Osteocyte (in vitro differentiated cells): ENCODE results near the gene LRRC27. TPM values are rescaled to one million over a fixed set of nuclear protein-coding genes. Genes with fewer than 3 reads are reported as not detected.
A peak's percentile ranks its signal among the peaks of the same experiment; 100 is the strongest.
"Not testable (repeated sequence)": the region's sequence is repeated elsewhere in the genome, so short reads cannot be mapped to it uniquely, and the experiment has no call there.

Experiments used
- DNase-seq: peaks from one replicate; pipeline ENCODE4 v3.0.0; 2021; ENCODE audit warnings: mixed read lengths; ENCODE audit not compliant: unreplicated experiment; ENCODE audit errors: extremely low spot score
- H3K27ac Mint-ChIP-seq: one replicate; pipeline ENCODE4 v1.8.0; 2021; ENCODE audit warnings: mild to moderate bottlenecking, mixed read lengths; ENCODE audit not compliant: unreplicated experiment
- H3K27me3 Mint-ChIP-seq: one replicate; pipeline ENCODE4 v1.8.0; 2021; ENCODE audit warnings: mixed read lengths; ENCODE audit not compliant: unreplicated experiment
- H3K36me3 Mint-ChIP-seq: one replicate; pipeline ENCODE4 v1.8.0; 2021; ENCODE audit warnings: mixed read lengths; ENCODE audit not compliant: unreplicated experiment
- H3K4me1 Mint-ChIP-seq: one replicate; pipeline ENCODE4 v1.8.0; 2021; ENCODE audit warnings: mixed read lengths; ENCODE audit not compliant: unreplicated experiment
- H3K4me3 Mint-ChIP-seq: one replicate; pipeline ENCODE4 v1.8.0; 2021; ENCODE audit warnings: mild to moderate bottlenecking, moderate library complexity, mixed read lengths; ENCODE audit not compliant: unreplicated experiment
- H3K9me3 Mint-ChIP-seq: one replicate; pipeline ENCODE4 v1.8.0; 2021; ENCODE audit warnings: mixed read lengths; ENCODE audit not compliant: unreplicated experiment
- CTCF ChIP-seq: fragments of 200-600 bp; sonication (generic); IDR thresholded peaks from 2 replicates; pipeline ENCODE4 v1.5.0; 2021; ENCODE audit warnings: antibody characterized with exemption, mild to moderate bottlenecking, moderate library complexity
- total RNA-seq: library from RNA; stranded (reverse); gene quantifications from 2 replicates; pipeline ENCODE4 v1.2.1, GENCODE V29; 2021

The LRRC27 gene
- total RNA-seq, 1 donor from 2014 or later = 18.9 TPM

GRCh38 chr10:132314336-132314735, 17.7 kb upstream of the LRRC27 start:
- H3K36me3 Mint-ChIP-seq = peaks cover 5% of the 10 kb centered on the region
- TF ChIP-seq CTCF = no peak
- no peak overlapping the region for H3K4me3 Mint-ChIP-seq
- DNase-seq = no peak
- peaks cover 4% of the 10 kb centered on the region for H3K9me3 Mint-ChIP-seq
- no peak overlapping the region for H3K27ac Mint-ChIP-seq
- peaks cover 16% of the 10 kb centered on the region for H3K4me1 Mint-ChIP-seq
- no peaks in the 10 kb centered on the region for H3K27me3 Mint-ChIP-seq

GRCh38 chr10:132314881-132315280, 17.1 kb upstream of the LRRC27 start:
- not testable (repeated sequence) for H3K27ac Mint-ChIP-seq, H3K9me3 Mint-ChIP-seq, H3K36me3 Mint-ChIP-seq, H3K4me3 Mint-ChIP-seq, DNase-seq, H3K27me3 Mint-ChIP-seq
- peaks cover 22% of the 10 kb centered on the region for H3K4me1 Mint-ChIP-seq

GRCh38 chr10:132316133-132316532, 15.9 kb upstream of the LRRC27 start:
- H3K9me3 Mint-ChIP-seq = peaks cover 4% of the 10 kb centered on the region
- H3K27me3 Mint-ChIP-seq = no peaks in the 10 kb centered on the region
- no peak for DNase-seq
- no peak overlapping the region for H3K4me3 Mint-ChIP-seq
- H3K4me1 Mint-ChIP-seq = peaks cover 33% of the 10 kb centered on the region
- TF ChIP-seq CTCF = no peak
- no peak overlapping the region for H3K27ac Mint-ChIP-seq
- H3K36me3 Mint-ChIP-seq = peaks cover 4% of the 10 kb centered on the region

- H3K27ac Mint-ChIP-seq, H3K27me3 Mint-ChIP-seq: not testable (repeated sequence)
- peaks cover 34% of the 10 kb centered on the region for H3K4me1 Mint-ChIP-seq
Measured at GRCh38 chr10:132317477-132317876, 14.5 kb upstream of the LRRC27 start.

GRCh38 chr10:132319853-132320653, 11.9 kb upstream of the LRRC27 start:
- peak overlapping the region; percentile 95 for H3K27ac Mint-ChIP-seq
- peaks cover 11% of the 10 kb centered on the region for H3K36me3 Mint-ChIP-seq
- peaks cover 41% of the 10 kb centered on the region for H3K4me1 Mint-ChIP-seq

More at GRCh38 chr10:132317477-132317876, 14.5 kb upstream of the LRRC27 start:
- H3K36me3 Mint-ChIP-seq, H3K4me3 Mint-ChIP-seq, DNase-seq, H3K9me3 Mint-ChIP-seq: not testable (repeated sequence)

More at GRCh38 chr10:132319853-132320653, 11.9 kb upstream of the LRRC27 start:
- Mint-ChIP-seq H3K4me3 (peak overlapping the region; percentile 12), H3K9me3 (no peaks in the 10 kb centered on the region), H3K27me3 (no peaks in the 10 kb centered on the region)
- DNase-seq = no peak
- TF ChIP-seq CTCF = no peak
